Measurements from ENCODE around the gene S100A12.

Gene S100A12

DNA sequence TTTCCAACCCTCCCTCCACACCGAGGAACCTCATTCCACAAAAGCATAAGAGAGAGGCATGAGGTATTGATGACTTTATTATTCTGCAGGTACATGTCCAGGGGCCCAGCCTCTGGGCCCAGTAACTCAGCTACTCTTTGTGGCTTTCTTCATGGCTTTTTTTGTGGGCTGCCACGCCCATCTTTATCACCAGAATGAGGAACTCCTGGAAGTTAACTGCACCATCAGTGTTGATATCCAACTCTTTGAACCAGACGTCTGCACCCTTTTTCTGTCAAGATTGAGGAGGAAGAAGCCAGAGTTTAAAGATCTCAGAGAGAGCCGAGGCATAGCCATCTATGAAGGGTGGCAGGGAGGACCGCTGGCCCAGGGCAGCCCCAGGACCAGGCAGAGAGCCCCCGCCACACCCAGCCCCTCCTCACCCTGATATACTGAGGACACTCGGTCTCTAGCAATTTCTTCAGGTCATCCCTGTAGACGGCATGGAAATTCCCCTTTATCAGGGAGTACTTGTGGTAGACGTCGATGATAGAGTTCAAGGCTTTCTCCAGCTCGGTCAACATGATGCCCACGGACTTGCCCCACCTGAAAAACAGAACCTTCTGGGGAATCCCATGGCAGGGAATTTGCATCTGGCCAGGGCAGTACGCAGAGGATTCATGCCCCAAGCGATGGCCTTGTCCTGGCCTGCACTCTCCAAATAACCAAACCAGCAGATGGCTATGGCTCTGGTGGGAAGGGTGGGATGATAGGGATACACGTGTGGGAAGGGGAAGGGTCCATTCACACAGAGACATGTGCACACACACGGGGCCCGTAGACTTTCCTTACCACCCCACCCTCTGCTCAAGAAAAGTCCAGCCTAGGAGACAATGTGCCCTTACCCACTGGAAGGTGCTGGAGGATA lies 14.8 kb upstream of the S100A12 start:
- no peaks in the 10 kb centered on the region for H3K4me1 ChIP-seq (ENCODE audit: control insufficient read depth, insufficient read depth, low read length, poor library complexity, severe bottlenecking)
- H3K27me3 ChIP-seq (replicated peaks; ENCODE audit: control insufficient read depth, insufficient read depth, low read length, poor library complexity, severe bottlenecking), result no peaks in the 10 kb centered on the region
- DNase-seq, result no peak
- H3K9me3 ChIP-seq (ENCODE audit: control insufficient read depth, low read length), result no peaks in the 10 kb centered on the region
- H3K36me3 ChIP-seq (ENCODE audit: control insufficient read depth, insufficient read depth, low read length), result no peaks in the 10 kb centered on the region
- H3K27ac ChIP-seq (ENCODE audit: insufficient read depth, low read length, poor library complexity, severe bottlenecking), result no peak overlapping the region
- no peak overlapping the region for H3K4me3 ChIP-seq (ENCODE audit: insufficient read depth, low read depth, low read length, poor library complexity, severe bottlenecking)

DNA sequence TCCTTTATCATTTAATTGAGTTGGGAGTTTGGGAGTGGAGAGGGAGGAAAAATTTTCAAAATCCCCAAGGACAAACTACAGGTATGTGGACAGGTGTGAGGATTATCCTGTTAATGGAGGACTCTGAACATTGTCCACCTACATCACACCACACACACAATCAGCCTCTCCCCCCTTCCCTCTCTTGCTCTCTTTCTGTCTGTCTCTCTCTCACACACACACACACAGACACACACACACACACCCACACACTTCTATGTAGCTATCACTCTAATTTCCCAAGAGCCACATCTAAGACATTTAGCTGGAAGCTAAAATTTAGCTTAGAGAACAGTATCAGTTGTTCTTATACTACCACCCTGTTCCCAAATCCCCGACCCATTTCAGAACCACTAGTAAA lies 14.0 kb upstream of the S100A12 start:
- Histone ChIP-seq H3K27me3 (replicated peaks; ENCODE audit: control insufficient read depth, insufficient read depth, low read length, poor library complexity, severe bottlenecking) (no peaks in the 10 kb centered on the region), H3K27ac (ENCODE audit: insufficient read depth, low read length, poor library complexity, severe bottlenecking) (no peak overlapping the region), H3K9me3 (ENCODE audit: control insufficient read depth, low read length) (no peaks in the 10 kb centered on the region), H3K4me3 (ENCODE audit: insufficient read depth, low read depth, low read length, poor library complexity, severe bottlenecking) (no peak overlapping the region), H3K4me1 (ENCODE audit: control insufficient read depth, insufficient read depth, low read length, poor library complexity, severe bottlenecking) (no peaks in the 10 kb centered on the region), H3K36me3 (ENCODE audit: control insufficient read depth, insufficient read depth, low read length) (no peaks in the 10 kb centered on the region)
- no peak for DNase-seq

DNA sequence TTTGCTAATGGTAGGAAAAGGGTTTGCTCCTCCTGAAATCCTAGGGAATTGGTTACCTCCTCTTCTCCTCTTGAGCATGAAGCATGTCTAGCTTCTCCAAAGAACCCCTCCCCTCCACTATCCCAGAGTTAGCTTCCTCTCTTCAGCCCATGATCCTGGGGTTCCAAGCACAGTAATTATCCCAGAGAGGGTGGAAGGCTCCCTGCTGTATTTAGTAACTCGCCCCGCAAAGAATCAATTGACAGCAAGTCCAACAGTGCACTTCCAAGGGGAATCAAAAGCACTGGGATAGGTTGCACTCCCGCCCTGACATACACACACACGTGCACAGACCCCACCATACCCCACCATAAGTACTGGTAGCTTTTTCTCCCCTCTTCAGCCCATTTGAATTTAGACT lies 12.4 kb upstream of the S100A12 start:
- Histone ChIP-seq H3K9me3 (ENCODE audit: control insufficient read depth, low read length) (no peaks in the 10 kb centered on the region), H3K27me3 (replicated peaks; ENCODE audit: control insufficient read depth, insufficient read depth, low read length, poor library complexity, severe bottlenecking) (no peaks in the 10 kb centered on the region), H3K27ac (ENCODE audit: insufficient read depth, low read length, poor library complexity, severe bottlenecking) (no peak overlapping the region), H3K4me3 (ENCODE audit: insufficient read depth, low read depth, low read length, poor library complexity, severe bottlenecking) (no peak overlapping the region), H3K36me3 (ENCODE audit: control insufficient read depth, insufficient read depth, low read length) (no peaks in the 10 kb centered on the region), H3K4me1 (ENCODE audit: control insufficient read depth, insufficient read depth, low read length, poor library complexity, severe bottlenecking) (no peaks in the 10 kb centered on the region)
- no peak for DNase-seq

DNA sequence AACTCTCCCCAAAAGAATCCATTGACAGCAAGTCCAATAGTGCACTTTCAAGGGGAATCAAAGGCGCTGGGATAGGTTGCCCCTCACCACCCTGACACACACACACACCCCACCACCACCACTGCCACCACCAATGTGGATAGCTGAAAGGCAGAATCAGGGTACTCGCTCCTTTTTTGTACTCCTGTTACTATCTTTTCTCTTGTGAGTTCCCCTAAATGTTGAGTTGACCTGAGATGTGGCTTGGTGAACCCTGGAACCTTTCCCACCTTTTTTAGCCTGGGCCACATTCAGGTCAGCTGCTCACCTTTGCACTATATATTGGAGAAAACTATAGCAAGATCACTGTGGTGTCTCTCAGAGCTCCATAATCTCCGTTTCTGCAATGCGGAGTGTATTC lies 11.6 kb upstream of the S100A12 start:
- no peak overlapping the region for H3K27ac ChIP-seq (ENCODE audit: insufficient read depth, low read length, poor library complexity, severe bottlenecking)
- no peak for DNase-seq
- no peak overlapping the region for H3K4me3 ChIP-seq (ENCODE audit: insufficient read depth, low read depth, low read length, poor library complexity, severe bottlenecking)
- no peaks in the 10 kb centered on the region for H3K27me3 ChIP-seq (replicated peaks; ENCODE audit: control insufficient read depth, insufficient read depth, low read length, poor library complexity, severe bottlenecking)
- H3K36me3 ChIP-seq (ENCODE audit: control insufficient read depth, insufficient read depth, low read length), result no peaks in the 10 kb centered on the region
- no peaks in the 10 kb centered on the region for H3K4me1 ChIP-seq (ENCODE audit: control insufficient read depth, insufficient read depth, low read length, poor library complexity, severe bottlenecking)
- H3K9me3 ChIP-seq (ENCODE audit: control insufficient read depth, low read length), result no peaks in the 10 kb centered on the region

DNA sequence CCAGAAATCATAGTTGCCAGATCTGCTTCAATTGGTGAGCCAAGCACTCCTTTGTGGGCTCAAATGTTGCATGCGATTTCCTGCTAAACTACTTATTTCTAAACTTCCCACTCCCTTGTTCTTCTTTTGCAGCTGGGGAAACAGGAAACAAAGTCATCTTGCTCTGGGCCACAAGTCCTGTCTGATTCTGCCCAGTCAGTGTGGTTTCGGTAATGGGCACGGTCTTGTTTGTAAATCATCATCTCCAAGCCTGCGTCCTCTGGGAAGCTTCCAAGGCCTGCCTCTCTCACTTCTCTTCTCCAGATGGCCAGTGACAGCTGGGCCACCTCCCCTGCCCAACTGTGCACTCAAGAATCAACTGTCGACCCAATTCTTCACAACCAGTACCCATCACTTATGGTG lies 11.1 kb upstream of the S100A12 start:
- H3K4me1 ChIP-seq (ENCODE audit: control insufficient read depth, insufficient read depth, low read length, poor library complexity, severe bottlenecking), result no peaks in the 10 kb centered on the region
- DNase-seq, result no peak
- H3K27me3 ChIP-seq (replicated peaks; ENCODE audit: control insufficient read depth, insufficient read depth, low read length, poor library complexity, severe bottlenecking), result no peaks in the 10 kb centered on the region
- no peaks in the 10 kb centered on the region for H3K9me3 ChIP-seq (ENCODE audit: control insufficient read depth, low read length)
- H3K27ac ChIP-seq (ENCODE audit: insufficient read depth, low read length, poor library complexity, severe bottlenecking), result no peak overlapping the region
- no peaks in the 10 kb centered on the region for H3K36me3 ChIP-seq (ENCODE audit: control insufficient read depth, insufficient read depth, low read length)
- no peak overlapping the region for H3K4me3 ChIP-seq (ENCODE audit: insufficient read depth, low read depth, low read length, poor library complexity, severe bottlenecking)

GRCh38 chr1:153384958-153385580 lies 9.6 kb upstream of the S100A12 start:
- H3K36me3 ChIP-seq (ENCODE audit: control insufficient read depth, insufficient read depth, low read length), result no peaks in the 10 kb centered on the region
- no peak for DNase-seq
- H3K4me3 ChIP-seq (ENCODE audit: insufficient read depth, low read depth, low read length, poor library complexity, severe bottlenecking), result no peak overlapping the region
- no peaks in the 10 kb centered on the region for H3K4me1 ChIP-seq (ENCODE audit: control insufficient read depth, insufficient read depth, low read length, poor library complexity, severe bottlenecking)
- H3K27me3 ChIP-seq (replicated peaks; ENCODE audit: control insufficient read depth, insufficient read depth, low read length, poor library complexity, severe bottlenecking), result no peaks in the 10 kb centered on the region
- H3K9me3 ChIP-seq (ENCODE audit: control insufficient read depth, low read length), result no peaks in the 10 kb centered on the region
- H3K27ac ChIP-seq (ENCODE audit: insufficient read depth, low read length, poor library complexity, severe bottlenecking), result no peak overlapping the region

DNA sequence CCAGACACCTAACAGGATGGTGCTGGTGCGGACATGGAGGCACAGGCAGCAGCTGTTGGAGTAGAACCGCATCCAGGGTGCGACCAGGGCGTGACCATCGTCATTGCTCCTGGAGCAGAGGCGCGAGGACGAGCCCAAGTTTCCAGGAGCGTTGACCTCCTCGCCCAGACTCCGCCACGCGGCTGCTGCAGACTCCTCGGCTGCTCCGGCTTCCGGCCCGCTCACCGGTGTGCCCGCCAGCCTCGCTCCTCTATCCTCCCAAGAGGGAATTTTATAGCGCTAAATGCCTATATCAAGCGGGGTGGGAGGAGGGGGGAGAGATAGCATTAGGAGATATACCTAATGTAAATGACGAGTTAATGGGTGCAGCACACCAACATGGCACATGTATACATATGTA lies 5.3 kb upstream of the S100A12 start:
- Histone ChIP-seq H3K27ac (ENCODE audit: insufficient read depth, low read length, poor library complexity, severe bottlenecking) (no peak overlapping the region), H3K9me3 (ENCODE audit: control insufficient read depth, low read length) (no peaks in the 10 kb centered on the region), H3K36me3 (ENCODE audit: control insufficient read depth, insufficient read depth, low read length) (no peaks in the 10 kb centered on the region), H3K4me1 (ENCODE audit: control insufficient read depth, insufficient read depth, low read length, poor library complexity, severe bottlenecking) (no peaks in the 10 kb centered on the region), H3K4me3 (ENCODE audit: insufficient read depth, low read depth, low read length, poor library complexity, severe bottlenecking) (no peak overlapping the region), H3K27me3 (replicated peaks; ENCODE audit: control insufficient read depth, insufficient read depth, low read length, poor library complexity, severe bottlenecking) (no peaks in the 10 kb centered on the region)
- DNase-seq, result no peak

DNA sequence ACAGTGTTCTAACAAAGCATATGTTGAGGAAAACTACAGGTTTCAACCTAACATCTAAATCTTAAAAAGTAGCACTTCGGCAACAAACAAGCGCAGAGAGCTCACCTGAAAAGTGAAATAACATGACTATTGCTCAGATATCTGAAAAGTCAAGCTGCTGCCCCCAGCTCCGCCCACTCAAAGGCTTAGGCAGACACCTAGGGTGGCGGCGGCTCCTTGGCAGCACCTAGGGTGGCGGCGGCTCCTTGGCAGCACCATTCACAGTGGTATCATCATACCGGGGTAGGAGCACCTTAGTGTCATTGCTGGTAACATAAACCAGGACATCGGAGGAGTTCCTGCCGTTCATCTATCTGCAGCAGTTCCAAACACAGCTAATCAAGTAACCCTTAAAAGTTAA lies 4.2 kb upstream of the S100A12 start:
- DNase-seq, result no peak
- H3K4me3 ChIP-seq (ENCODE audit: insufficient read depth, low read depth, low read length, poor library complexity, severe bottlenecking), result no peak overlapping the region
- H3K9me3 ChIP-seq (ENCODE audit: control insufficient read depth, low read length), result no peaks in the 10 kb centered on the region
- H3K4me1 ChIP-seq (ENCODE audit: control insufficient read depth, insufficient read depth, low read length, poor library complexity, severe bottlenecking), result no peaks in the 10 kb centered on the region
- no peak overlapping the region for H3K27ac ChIP-seq (ENCODE audit: insufficient read depth, low read length, poor library complexity, severe bottlenecking)
- no peaks in the 10 kb centered on the region for H3K27me3 ChIP-seq (replicated peaks; ENCODE audit: control insufficient read depth, insufficient read depth, low read length, poor library complexity, severe bottlenecking)
- no peaks in the 10 kb centered on the region for H3K36me3 ChIP-seq (ENCODE audit: control insufficient read depth, insufficient read depth, low read length)

- no peak for DNase-seq
- H3K9me3 ChIP-seq (ENCODE audit: control insufficient read depth, low read length), result no peaks in the 10 kb centered on the region
- H3K27ac ChIP-seq (ENCODE audit: insufficient read depth, low read length, poor library complexity, severe bottlenecking), result no peak overlapping the region
- H3K27me3 ChIP-seq (replicated peaks; ENCODE audit: control insufficient read depth, insufficient read depth, low read length, poor library complexity, severe bottlenecking), result no peaks in the 10 kb centered on the region
- no peaks in the 10 kb centered on the region for H3K4me1 ChIP-seq (ENCODE audit: control insufficient read depth, insufficient read depth, low read length, poor library complexity, severe bottlenecking)
- no peak overlapping the region for H3K4me3 ChIP-seq (ENCODE audit: insufficient read depth, low read depth, low read length, poor library complexity, severe bottlenecking)
- H3K36me3 ChIP-seq (ENCODE audit: control insufficient read depth, insufficient read depth, low read length), result no peaks in the 10 kb centered on the region
Observed at GRCh38 chr1:153374071-153374470, 1.4 kb downstream of the S100A12 start.

DNA sequence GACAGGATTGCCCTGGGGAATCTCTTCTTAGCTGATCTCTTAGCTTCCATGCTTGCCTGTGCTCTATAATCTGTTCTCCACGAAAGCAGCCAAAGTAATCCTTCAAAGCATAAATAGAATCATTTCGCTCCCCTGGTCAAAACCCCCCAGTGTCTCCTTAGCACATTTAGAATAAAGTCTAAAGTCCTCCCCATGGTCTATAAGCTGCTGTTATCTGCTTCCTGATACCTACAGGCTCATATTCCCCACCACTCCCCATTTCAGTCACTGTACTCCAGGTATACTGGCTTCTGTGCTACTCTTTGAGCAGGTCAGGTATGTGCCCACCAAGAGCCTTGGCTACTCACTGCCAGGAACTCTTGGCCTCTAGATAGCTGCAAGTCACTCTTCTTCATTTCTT lies 2.9 kb downstream of the S100A12 start:
- H3K36me3 ChIP-seq (ENCODE audit: control insufficient read depth, insufficient read depth, low read length), result no peaks in the 10 kb centered on the region

More for the DNA sequence above, 2.9 kb downstream of the S100A12 start:
- no peak for DNase-seq
- no peaks in the 10 kb centered on the region for H3K4me1 ChIP-seq (ENCODE audit: control insufficient read depth, insufficient read depth, low read length, poor library complexity, severe bottlenecking)
- no peaks in the 10 kb centered on the region for H3K27me3 ChIP-seq (replicated peaks; ENCODE audit: control insufficient read depth, insufficient read depth, low read length, poor library complexity, severe bottlenecking)
- H3K27ac ChIP-seq (ENCODE audit: insufficient read depth, low read length, poor library complexity, severe bottlenecking), result no peak overlapping the region
- no peak overlapping the region for H3K4me3 ChIP-seq (ENCODE audit: insufficient read depth, low read depth, low read length, poor library complexity, severe bottlenecking)
- H3K9me3 ChIP-seq (ENCODE audit: control insufficient read depth, low read length), result no peaks in the 10 kb centered on the region

Data from effector memory CD4-positive, alpha-beta T cell (primary cell).